Measurements from ENCODE around the gene RABEP1.

GRCh38 chr17:5291683-5292350 lies 9.7 kb downstream of the RABEP1 start:
- no peak for TF ChIP-seq POLR2A (IDR thresholded peaks at IDR 0.05; ENCODE audit: low read depth, low read length)
- TF ChIP-seq TAF1 (IDR thresholded peaks at IDR 0.05; ENCODE audit: borderline replicate concordance, low read depth, low read length) = no peak
